Transverse colon (tissue), 4 donors: ENCODE results near the gene ZNF496.

ENCODE experiments used
- EP300 ChIP-seq: sonication (generic); formaldehyde crosslinking; IDR thresholded peaks from one replicate; pipeline ENCODE4 v1.6.1; 2017; ENCODE audit warnings: antibody characterized with exemption, low read depth
- POLR2AphosphoS5 ChIP-seq, 3 donors: sonication (generic); formaldehyde crosslinking; IDR thresholded peaks; one replicate each; pipeline ENCODE4 v1.6.1; 2016; ENCODE audit warnings: antibody characterized with exemption in 3 of 3
- TF ChIP-seq, protein P1 (sequence below), 5 experiments: fragments of 200-600 bp in 3 of 5; fragments of 450-650 bp in 2 of 5; sonication (generic) in 3 of 5; IDR thresholded peaks; 1 replicate in 2 of 5; 2 replicates in 3 of 5; pipeline ENCODE4 v1.5.1; 2016 to 2017; ENCODE audit warnings: antibody characterized with exemption in 5 of 5, inconsistent platforms in 3 of 5, mild to moderate bottlenecking in 2 of 5, moderate library complexity in 1 of 5

DNA sequence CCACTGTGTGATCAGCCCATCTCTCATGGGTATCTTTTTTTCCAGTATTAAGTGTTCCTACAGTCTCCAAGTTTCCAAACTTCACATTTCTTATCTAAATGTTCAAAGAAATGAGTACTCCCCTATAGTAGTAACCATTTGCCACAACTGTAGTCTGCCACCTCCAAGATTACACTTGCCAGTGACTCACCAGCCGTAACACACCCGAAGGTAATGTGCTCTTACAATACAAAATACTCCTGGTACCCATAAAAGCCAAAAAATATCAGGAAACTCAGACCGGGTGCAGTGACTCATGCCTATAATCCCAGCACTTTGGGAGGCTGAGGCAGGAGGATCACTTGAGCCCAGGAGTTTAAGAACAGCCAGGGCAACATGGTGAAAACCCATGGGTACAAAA is 20.5 kb upstream of the ZNF496 start:
- TF ChIP-seq, protein P1, sequence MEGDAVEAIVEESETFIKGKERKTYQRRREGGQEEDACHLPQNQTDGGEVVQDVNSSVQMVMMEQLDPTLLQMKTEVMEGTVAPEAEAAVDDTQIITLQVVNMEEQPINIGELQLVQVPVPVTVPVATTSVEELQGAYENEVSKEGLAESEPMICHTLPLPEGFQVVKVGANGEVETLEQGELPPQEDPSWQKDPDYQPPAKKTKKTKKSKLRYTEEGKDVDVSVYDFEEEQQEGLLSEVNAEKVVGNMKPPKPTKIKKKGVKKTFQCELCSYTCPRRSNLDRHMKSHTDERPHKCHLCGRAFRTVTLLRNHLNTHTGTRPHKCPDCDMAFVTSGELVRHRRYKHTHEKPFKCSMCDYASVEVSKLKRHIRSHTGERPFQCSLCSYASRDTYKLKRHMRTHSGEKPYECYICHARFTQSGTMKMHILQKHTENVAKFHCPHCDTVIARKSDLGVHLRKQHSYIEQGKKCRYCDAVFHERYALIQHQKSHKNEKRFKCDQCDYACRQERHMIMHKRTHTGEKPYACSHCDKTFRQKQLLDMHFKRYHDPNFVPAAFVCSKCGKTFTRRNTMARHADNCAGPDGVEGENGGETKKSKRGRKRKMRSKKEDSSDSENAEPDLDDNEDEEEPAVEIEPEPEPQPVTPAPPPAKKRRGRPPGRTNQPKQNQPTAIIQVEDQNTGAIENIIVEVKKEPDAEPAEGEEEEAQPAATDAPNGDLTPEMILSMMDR (IDR thresholded peaks at IDR 0.05) = no peak
- TF ChIP-seq POLR2AphosphoS5 (IDR thresholded peaks at IDR 0.05) (no peak), EP300 (no peak)
